ENCODE results near the gene KCNT1.

Gene KCNT1

DNA sequence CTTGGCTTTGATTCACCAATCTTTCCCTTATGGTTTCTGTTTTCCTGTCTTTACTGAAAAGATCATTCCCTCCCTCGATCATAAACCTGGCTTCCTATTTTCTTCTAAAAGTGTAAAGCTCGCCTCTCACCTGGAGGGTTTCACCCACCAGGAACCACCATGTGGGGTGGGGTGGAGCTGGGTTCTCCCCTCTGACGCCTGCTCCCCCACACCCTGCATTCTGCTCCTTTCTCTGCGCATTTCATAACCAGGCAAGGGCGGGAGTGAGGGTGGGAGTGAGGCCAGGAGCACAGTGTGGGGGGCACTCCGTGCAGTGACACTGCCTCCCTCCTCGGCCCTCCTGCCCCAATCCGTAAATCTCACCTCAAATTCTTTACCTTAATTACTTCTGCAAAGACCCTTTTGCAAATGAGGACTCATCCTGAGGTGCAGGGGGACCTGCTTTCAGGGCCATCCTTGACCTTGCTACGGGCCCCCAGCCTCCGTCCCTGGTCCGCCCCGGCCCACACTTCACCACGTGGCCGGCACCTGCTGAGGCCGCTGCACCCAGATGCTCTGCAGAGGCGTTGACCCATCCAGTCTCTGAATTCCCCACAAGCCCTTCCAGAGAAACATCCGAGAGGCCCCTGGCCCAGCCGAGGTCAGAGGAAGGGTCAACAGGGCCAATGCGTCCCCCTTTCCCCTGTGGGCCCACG, 59.3 kb downstream of the KCNT1 start:
- H3K4me3 ChIP-seq (ENCODE audit: low read depth, low read length), result no peak overlapping the region
- no peak for DNase-seq (ENCODE audit: low read depth, low spot score)
- CTCF ChIA-PET, result no interaction called here

DNA sequence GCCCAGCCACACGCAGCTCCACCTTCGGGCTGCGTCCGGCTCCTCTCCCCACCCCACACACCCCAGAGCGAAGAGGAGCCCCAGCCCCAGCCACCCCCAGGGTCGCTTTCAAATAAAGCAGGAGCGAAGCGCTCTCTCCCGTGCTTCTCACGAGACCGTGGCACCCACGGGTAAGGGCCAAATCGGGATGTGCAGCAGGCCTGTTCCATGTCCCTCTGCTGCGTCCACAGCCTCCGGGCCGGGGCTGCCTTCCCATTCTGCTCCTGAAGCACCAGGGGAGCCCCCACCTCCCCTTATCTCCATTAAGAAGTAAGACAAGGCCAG, 59.8 kb downstream of the KCNT1 start:
- DNase-seq (ENCODE audit: low read depth, low spot score), result no peak
- no peak overlapping the region for H3K4me3 ChIP-seq (ENCODE audit: low read depth, low read length)
- no peak for TF ChIP-seq CTCF (IDR thresholded peaks at IDR 0.05; ENCODE audit: insufficient read depth, low read length, missing control alignments)
- CTCF ChIA-PET, result no interaction called here
- POLR2A ChIA-PET, result no interaction called here

More for the DNA sequence above, 59.3 kb downstream of the KCNT1 start:
- TF ChIP-seq CTCF (IDR thresholded peaks at IDR 0.05; ENCODE audit: insufficient read depth, low read length, missing control alignments), result no peak
- POLR2A ChIA-PET, result no interaction called here

GRCh38 chr9:135762921-135763320, 60.9 kb downstream of the KCNT1 start:
- CTCF ChIA-PET, result no interaction called here
- POLR2A ChIA-PET, result no interaction called here
- no peak for TF ChIP-seq CTCF (IDR thresholded peaks at IDR 0.05; ENCODE audit: insufficient read depth, low read length, missing control alignments)
- DNase-seq (ENCODE audit: low read depth, low spot score), result no peak
- H3K4me3 ChIP-seq (ENCODE audit: low read depth, low read length), result no peak overlapping the region

GRCh38 chr9:135763716-135764446, 61.9 kb downstream of the KCNT1 start:
- DNase-seq (ENCODE audit: low read depth, low spot score), result no peak
- H3K4me3 ChIP-seq (ENCODE audit: low read depth, low read length), result no peak overlapping the region
- TF ChIP-seq CTCF (IDR thresholded peaks at IDR 0.05; ENCODE audit: insufficient read depth, low read length, missing control alignments), result no peak
- CTCF ChIA-PET, result no interaction called here
- POLR2A ChIA-PET, result no interaction called here

GRCh38 chr9:135764731-135765130, 62.7 kb downstream of the KCNT1 start:
- DNase-seq (ENCODE audit: low read depth, low spot score), result no peak
- TF ChIP-seq CTCF (IDR thresholded peaks at IDR 0.05; ENCODE audit: insufficient read depth, low read length, missing control alignments), result no peak
- ChIA-PET CTCF (no interaction called here), POLR2A (no interaction called here)
- no peak overlapping the region for H3K4me3 ChIP-seq (ENCODE audit: low read depth, low read length)

DNA sequence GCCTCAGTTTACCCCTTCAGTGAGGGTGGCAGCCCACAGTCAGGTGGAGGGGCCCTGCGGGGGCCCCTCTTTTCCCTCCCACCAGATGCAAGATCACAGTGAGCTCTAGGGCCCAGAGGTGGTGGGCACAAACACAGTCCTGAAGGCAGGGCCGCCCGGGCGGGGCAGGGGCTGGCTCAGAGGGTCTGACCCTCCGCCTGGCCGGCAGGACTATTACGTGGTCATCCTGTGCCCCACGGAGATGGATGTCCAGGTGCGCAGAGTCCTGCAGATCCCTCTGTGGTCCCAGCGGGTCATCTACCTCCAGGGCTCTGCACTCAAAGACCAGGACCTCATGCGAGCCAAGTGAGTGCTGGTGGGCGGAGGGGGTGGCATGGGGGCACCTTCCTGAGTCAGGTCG, 63.4 kb downstream of the KCNT1 start:
- POLR2A ChIA-PET, result no interaction called here
- no peak for TF ChIP-seq CTCF (IDR thresholded peaks at IDR 0.05; ENCODE audit: insufficient read depth, low read length, missing control alignments)
- DNase-seq (ENCODE audit: low read depth, low spot score), result no peak
- CTCF ChIA-PET, result no interaction called here
- no peak overlapping the region for H3K4me3 ChIP-seq (ENCODE audit: low read depth, low read length)

All from AG04449 (cell line).